HEK293 (cell line): ENCODE data around the gene FILIP1.

Source experiments
- BCL11B ChIP-seq: fragments of 450-650 bp; formaldehyde crosslinking; IDR thresholded peaks from 2 replicates; pipeline ENCODE4 v1.5.1; 2016; ENCODE audit warnings: low read depth, missing biosample characterization, missing genetic modification characterization
- GLI2 ChIP-seq: fragments of 450-650 bp; formaldehyde crosslinking; IDR thresholded peaks from 2 replicates; pipeline ENCODE4; 2017; ENCODE audit warnings: missing biosample characterization, missing genetic modification characterization, low read depth, borderline replicate concordance
- HOXA7 ChIP-seq: sonication (generic); formaldehyde crosslinking; IDR thresholded peaks from 2 replicates; pipeline ENCODE4 v1.8.1; 2022; ENCODE audit warnings: missing genetic modification reagents, borderline replicate concordance
- IKZF3 ChIP-seq: fragments of 450-650 bp; IDR thresholded peaks from 2 replicates; pipeline ENCODE4 v1.5.0; 2018; ENCODE audit warnings: missing biosample characterization, mild to moderate bottlenecking, missing genetic modification characterization, moderate library complexity
- MEIS1 ChIP-seq: sonication (generic); formaldehyde crosslinking; IDR thresholded peaks from 2 replicates; pipeline ENCODE4 v1.8.1; 2022; ENCODE audit warnings: missing genetic modification reagents, mild to moderate bottlenecking, borderline replicate concordance
- SP7 ChIP-seq: fragments of 450-650 bp; formaldehyde crosslinking; IDR thresholded peaks from 2 replicates; pipeline ENCODE4 v1.5.1; 2016; ENCODE audit warnings: missing biosample characterization, missing genetic modification characterization
- TRIM28 ChIP-seq: IDR thresholded peaks from 2 replicates; pipeline ENCODE4 v1.6.1; 2011; ENCODE audit warnings: low read length, control low read depth, borderline replicate concordance
- YY1 ChIP-seq: fragments of 450-650 bp; formaldehyde crosslinking; IDR thresholded peaks from 2 replicates; pipeline ENCODE4 v1.5.1; 2018; ENCODE audit warnings: missing biosample characterization, missing genetic modification characterization
- ZBTB20 ChIP-seq: fragments of 450-650 bp; formaldehyde crosslinking; IDR thresholded peaks from 2 replicates; pipeline ENCODE4 v1.5.1; 2016; ENCODE audit warnings: missing biosample characterization, missing genetic modification characterization
- ZFP41 ChIP-seq: fragments of 450-650 bp; formaldehyde crosslinking; IDR thresholded peaks from 2 replicates; pipeline ENCODE4 v1.5.1; 2016; ENCODE audit warnings: missing biosample characterization, missing genetic modification characterization, borderline replicate concordance
- ZNF112 ChIP-seq: fragments of 450-650 bp; formaldehyde crosslinking; IDR thresholded peaks from 2 replicates; pipeline ENCODE4 v1.5.0; 2017; ENCODE audit warnings: missing biosample characterization, missing genetic modification characterization
- ZNF133 ChIP-seq: fragments of 450-650 bp; formaldehyde crosslinking; IDR thresholded peaks from 2 replicates; pipeline ENCODE4 v1.5.1; 2016; ENCODE audit warnings: missing biosample characterization, missing genetic modification characterization
- ZNF16 ChIP-seq: fragments of 450-650 bp; formaldehyde crosslinking; IDR thresholded peaks from 2 replicates; pipeline ENCODE4 v1.5.1; 2016; ENCODE audit warnings: low read depth, missing biosample characterization, missing genetic modification characterization
- ZNF184 ChIP-seq: fragments of 450-650 bp; IDR thresholded peaks from 2 replicates; pipeline ENCODE4 v1.5.1; 2018; ENCODE audit warnings: missing biosample characterization, mild to moderate bottlenecking, missing genetic modification characterization
- ZNF221 ChIP-seq: fragments of 450-650 bp; formaldehyde crosslinking; IDR thresholded peaks from 2 replicates; pipeline ENCODE4 v1.5.1; 2017; ENCODE audit warnings: missing biosample characterization, missing genetic modification characterization, borderline replicate concordance
- ZNF266 ChIP-seq: fragments of 450-650 bp; formaldehyde crosslinking; IDR thresholded peaks from 2 replicates; pipeline ENCODE4 v1.5.1; 2016; ENCODE audit warnings: missing biosample characterization, missing genetic modification characterization, low read depth
- ZNF335 ChIP-seq: fragments of 450-650 bp; formaldehyde crosslinking; conservative IDR thresholded peaks from 2 replicates; pipeline ENCODE4 v1.5.1; 2016; ENCODE audit warnings: missing biosample characterization, missing genetic modification characterization
- ZNF341 ChIP-seq: fragments of 450-650 bp; formaldehyde crosslinking; IDR thresholded peaks from 2 replicates; pipeline ENCODE4; 2016; ENCODE audit warnings: low read depth, missing biosample characterization, missing genetic modification characterization
- ZNF423 ChIP-seq: fragments of 450-650 bp; formaldehyde crosslinking; IDR thresholded peaks from 2 replicates; pipeline ENCODE4 v1.5.1; 2016; ENCODE audit warnings: missing biosample characterization, missing genetic modification characterization
- ZNF426 ChIP-seq: fragments of 450-650 bp; formaldehyde crosslinking; IDR thresholded peaks from 2 replicates; pipeline ENCODE4 v1.5.1; 2017; ENCODE audit warnings: missing biosample characterization, missing genetic modification characterization, mild to moderate bottlenecking, inconsistent platforms, moderate library complexity
- ZNF555 ChIP-seq: fragments of 450-650 bp; formaldehyde crosslinking; conservative IDR thresholded peaks from 2 replicates; pipeline ENCODE4 v1.5.1; 2017; ENCODE audit warnings: missing biosample characterization, mild to moderate bottlenecking, missing genetic modification characterization, inconsistent platforms
- ZNF596 ChIP-seq: fragments of 450-650 bp; IDR thresholded peaks from 2 replicates; pipeline ENCODE4 v1.5.0; 2018; ENCODE audit warnings: missing biosample characterization, mild to moderate bottlenecking, missing genetic modification characterization, moderate library complexity
- ZNF629 ChIP-seq: fragments of 450-650 bp; formaldehyde crosslinking; IDR thresholded peaks from 2 replicates; pipeline ENCODE4 v1.5.1; 2017; ENCODE audit warnings: missing biosample characterization, missing genetic modification characterization
- ZNF707 ChIP-seq: fragments of 450-650 bp; formaldehyde crosslinking; IDR thresholded peaks from 2 replicates; pipeline ENCODE4 v1.5.1; 2016; ENCODE audit warnings: missing biosample characterization, missing genetic modification characterization
- ZSCAN30 ChIP-seq: fragments of 450-650 bp; IDR thresholded peaks from 2 replicates; pipeline ENCODE4 v1.5.1; 2018; ENCODE audit warnings: missing biosample characterization, mild to moderate bottlenecking, missing genetic modification characterization, moderate library complexity
- TF ChIP-seq, protein P1 (sequence below): fragments of 450-650 bp; formaldehyde crosslinking; IDR thresholded peaks from 2 replicates; pipeline ENCODE4 v1.5.1; 2017; ENCODE audit warnings: missing biosample characterization, missing genetic modification characterization
- TF ChIP-seq, protein P2 (sequence below): fragments of 450-650 bp; formaldehyde crosslinking; IDR thresholded peaks from 2 replicates; pipeline ENCODE4 v1.5.1; 2017; ENCODE audit warnings: missing biosample characterization, mild to moderate bottlenecking, missing genetic modification characterization, moderate library complexity
- TF ChIP-seq, protein P3 (sequence below): fragments of 450-650 bp; IDR thresholded peaks from 2 replicates; pipeline ENCODE4 v1.5.1; 2018; ENCODE audit warnings: missing biosample characterization, mild to moderate bottlenecking, missing genetic modification characterization
- TF ChIP-seq, protein P4 (sequence below): fragments of 450-650 bp; formaldehyde crosslinking; IDR thresholded peaks from 2 replicates; pipeline ENCODE4 v1.5.1; 2016; ENCODE audit warnings: missing biosample characterization, missing genetic modification characterization
- TF ChIP-seq, protein P5 (sequence below): fragments of 450-650 bp; formaldehyde crosslinking; IDR thresholded peaks from 2 replicates; pipeline ENCODE4 v1.5.1; 2017; ENCODE audit warnings: missing biosample characterization, missing genetic modification characterization
- TF ChIP-seq, protein P6 (sequence below): fragments of 450-650 bp; formaldehyde crosslinking; IDR thresholded peaks from 2 replicates; pipeline ENCODE4 v1.5.1; 2016; ENCODE audit warnings: missing biosample characterization, missing genetic modification characterization

The FILIP1 gene

DNA sequence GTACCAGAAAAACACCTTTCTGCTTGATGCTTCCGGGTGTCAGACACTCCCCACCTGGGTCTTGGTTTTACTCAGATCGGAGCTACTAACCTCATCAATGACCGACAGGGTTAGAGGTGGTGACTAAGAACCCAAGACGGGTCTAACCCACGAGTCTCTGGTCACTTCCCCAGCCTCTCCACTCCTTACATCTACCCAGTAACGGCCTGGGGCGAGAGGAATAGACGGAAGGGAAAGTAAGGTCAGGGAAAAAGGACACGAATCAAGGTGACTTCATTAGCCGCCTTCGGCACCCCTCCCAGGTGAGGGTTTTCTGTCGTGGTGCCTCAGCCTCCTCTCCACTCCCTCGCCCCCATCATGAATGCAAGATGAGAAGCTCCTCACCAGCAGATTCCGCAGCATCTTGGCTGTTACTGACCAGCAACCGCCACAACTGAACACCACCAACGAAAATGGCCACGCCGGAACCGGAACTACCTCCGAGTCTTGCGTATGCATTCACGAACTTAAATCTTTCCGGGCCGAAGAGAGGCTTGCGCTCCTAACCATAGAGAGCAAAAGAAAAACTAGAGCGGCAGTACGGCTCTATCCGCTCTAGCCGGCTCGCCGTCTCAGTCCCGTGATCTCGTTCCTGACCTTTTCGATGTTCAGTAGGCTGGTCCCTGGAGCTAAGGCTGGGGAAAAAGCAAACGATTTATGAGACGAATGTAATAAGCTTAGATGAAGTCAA, 250.1 kb downstream of the FILIP1 start, which contains the start of gene COX7A2 (continued):
- TF ChIP-seq, protein P1, sequence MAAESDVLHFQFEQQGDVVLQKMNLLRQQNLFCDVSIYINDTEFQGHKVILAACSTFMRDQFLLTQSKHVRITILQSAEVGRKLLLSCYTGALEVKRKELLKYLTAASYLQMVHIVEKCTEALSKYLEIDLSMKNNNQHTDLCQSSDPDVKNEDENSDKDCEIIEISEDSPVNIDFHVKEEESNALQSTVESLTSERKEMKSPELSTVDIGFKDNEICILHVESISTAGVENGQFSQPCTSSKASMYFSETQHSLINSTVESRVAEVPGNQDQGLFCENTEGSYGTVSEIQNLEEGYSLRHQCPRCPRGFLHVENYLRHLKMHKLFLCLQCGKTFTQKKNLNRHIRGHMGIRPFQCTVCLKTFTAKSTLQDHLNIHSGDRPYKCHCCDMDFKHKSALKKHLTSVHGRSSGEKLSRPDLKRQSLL (tag by site-specific recombination): peak; percentile 85
- TF ChIP-seq TRIM28 (peak; percentile 98), MEIS1 (CRISPR knock-in tag) (no peak), ZNF112 (tag by site-specific recombination) (no peak), GLI2 (tag by site-specific recombination) (no peak), ZNF423 (no peak), ZNF266 (no peak), ZNF341 (tag by site-specific recombination) (peak; percentile 94), ZNF555 (tag by site-specific recombination) (no peak), BCL11B (tag by site-specific recombination) (no peak), ZNF629 (tag by site-specific recombination) (peak; percentile 98), ZNF133 (tag by site-specific recombination) (no peak), ZFP41 (tag by site-specific recombination) (no peak), IKZF3 (tag by site-specific recombination) (0 out of 2 replicates have a peak, but pooled peaks have one; percentile 7), YY1 (tag by site-specific recombination) (peak; percentile 73), ZNF184 (tag by site-specific recombination) (0 out of 2 replicates have a peak, but pooled peaks have one; percentile 26), ZSCAN30 (no peak; the same call in 1 of the 2 replicates), SP7 (tag by site-specific recombination) (peak; percentile 77), ZBTB20 (tag by site-specific recombination) (no peak), HOXA7 (CRISPR knock-in tag) (no peak), ZNF16 (tag by site-specific recombination) (no peak), ZNF596 (no peak), ZNF707 (tag by site-specific recombination) (no peak), ZNF426 (tag by site-specific recombination) (no peak), ZNF335 (tag by site-specific recombination) (peak; percentile 88), ZNF221 (tag by site-specific recombination) (no peak)
- TF ChIP-seq, protein P2, sequence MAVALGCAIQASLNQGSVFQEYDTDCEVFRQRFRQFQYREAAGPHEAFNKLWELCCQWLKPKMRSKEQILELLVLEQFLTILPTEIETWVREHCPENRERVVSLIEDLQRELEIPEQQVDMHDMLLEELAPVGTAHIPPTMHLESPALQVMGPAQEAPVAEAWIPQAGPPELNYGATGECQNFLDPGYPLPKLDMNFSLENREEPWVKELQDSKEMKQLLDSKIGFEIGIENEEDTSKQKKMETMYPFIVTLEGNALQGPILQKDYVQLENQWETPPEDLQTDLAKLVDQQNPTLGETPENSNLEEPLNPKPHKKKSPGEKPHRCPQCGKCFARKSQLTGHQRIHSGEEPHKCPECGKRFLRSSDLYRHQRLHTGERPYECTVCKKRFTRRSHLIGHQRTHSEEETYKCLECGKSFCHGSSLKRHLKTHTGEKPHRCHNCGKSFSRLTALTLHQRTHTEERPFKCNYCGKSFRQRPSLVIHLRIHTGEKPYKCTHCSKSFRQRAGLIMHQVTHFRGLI: peak; percentile 23; the same call in 1 of the 2 replicates
- TF ChIP-seq, protein P3, sequence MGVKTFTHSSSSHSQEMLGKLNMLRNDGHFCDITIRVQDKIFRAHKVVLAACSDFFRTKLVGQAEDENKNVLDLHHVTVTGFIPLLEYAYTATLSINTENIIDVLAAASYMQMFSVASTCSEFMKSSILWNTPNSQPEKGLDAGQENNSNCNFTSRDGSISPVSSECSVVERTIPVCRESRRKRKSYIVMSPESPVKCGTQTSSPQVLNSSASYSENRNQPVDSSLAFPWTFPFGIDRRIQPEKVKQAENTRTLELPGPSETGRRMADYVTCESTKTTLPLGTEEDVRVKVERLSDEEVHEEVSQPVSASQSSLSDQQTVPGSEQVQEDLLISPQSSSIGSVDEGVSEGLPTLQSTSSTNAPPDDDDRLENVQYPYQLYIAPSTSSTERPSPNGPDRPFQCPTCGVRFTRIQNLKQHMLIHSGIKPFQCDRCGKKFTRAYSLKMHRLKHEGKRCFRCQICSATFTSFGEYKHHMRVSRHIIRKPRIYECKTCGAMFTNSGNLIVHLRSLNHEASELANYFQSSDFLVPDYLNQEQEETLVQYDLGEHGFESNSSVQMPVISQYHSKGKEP (tag by site-specific recombination): peak; percentile 42; the same call in 1 of the 2 replicates
- TF ChIP-seq, protein P4, sequence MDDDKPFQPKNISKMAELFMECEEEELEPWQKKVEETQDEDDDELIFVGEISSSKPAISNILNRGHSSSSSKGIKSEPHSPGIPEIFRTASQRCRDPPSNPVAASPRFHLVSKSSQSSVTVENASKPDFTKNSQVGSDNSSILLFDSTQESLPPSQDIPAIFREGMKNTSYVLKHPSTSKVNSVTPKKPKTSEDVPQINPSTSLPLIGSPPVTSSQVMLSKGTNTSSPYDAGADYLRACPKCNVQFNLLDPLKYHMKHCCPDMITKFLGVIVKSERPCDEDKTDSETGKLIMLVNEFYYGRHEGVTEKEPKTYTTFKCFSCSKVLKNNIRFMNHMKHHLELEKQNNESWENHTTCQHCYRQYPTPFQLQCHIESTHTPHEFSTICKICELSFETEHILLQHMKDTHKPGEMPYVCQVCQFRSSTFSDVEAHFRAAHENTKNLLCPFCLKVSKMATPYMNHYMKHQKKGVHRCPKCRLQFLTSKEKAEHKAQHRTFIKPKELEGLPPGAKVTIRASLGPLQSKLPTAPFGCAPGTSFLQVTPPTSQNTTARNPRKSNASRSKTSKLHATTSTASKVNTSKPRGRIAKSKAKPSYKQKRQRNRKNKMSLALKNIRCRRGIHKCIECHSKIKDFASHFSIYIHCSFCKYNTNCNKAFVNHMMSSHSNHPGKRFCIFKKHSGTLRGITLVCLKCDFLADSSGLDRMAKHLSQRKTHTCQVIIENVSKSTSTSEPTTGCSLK: no peak
- TF ChIP-seq, protein P5, sequence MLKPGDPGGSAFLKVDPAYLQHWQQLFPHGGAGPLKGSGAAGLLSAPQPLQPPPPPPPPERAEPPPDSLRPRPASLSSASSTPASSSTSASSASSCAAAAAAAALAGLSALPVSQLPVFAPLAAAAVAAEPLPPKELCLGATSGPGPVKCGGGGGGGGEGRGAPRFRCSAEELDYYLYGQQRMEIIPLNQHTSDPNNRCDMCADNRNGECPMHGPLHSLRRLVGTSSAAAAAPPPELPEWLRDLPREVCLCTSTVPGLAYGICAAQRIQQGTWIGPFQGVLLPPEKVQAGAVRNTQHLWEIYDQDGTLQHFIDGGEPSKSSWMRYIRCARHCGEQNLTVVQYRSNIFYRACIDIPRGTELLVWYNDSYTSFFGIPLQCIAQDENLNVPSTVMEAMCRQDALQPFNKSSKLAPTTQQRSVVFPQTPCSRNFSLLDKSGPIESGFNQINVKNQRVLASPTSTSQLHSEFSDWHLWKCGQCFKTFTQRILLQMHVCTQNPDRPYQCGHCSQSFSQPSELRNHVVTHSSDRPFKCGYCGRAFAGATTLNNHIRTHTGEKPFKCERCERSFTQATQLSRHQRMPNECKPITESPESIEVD (tag by site-specific recombination): no peak
- TF ChIP-seq, protein P6, sequence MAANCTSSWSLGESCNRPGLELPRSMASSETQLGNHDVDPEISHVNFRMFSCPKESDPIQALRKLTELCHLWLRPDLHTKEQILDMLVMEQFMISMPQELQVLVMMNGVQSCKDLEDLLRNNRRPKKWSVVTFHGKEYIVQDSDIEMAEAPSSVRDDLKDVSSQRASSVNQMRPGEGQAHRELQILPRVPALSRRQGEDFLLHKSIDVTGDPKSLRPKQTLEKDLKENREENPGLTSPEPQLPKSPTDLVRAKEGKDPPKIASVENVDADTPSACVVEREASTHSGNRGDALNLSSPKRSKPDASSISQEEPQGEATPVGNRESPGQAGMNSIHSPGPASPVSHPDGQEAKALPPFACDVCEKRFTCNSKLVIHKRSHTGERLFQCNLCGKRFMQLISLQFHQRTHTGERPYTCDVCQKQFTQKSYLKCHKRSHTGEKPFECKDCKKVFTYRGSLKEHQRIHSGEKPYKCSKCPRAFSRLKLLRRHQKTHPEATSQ (tag by site-specific recombination): no peak
